HCT116 (cell line): ENCODE measurements around the gene BLOC1S6. TPM values are rescaled to one million over a fixed set of nuclear protein-coding genes. Genes with fewer than 3 reads are reported as not detected.

Experiments
- ATAC-seq: fragments of 200-7000 bp; cut with Tn5 transposase; 2 replicates; pipeline ENCODE4 v1.9.1; 2020; ENCODE audit warnings: mild to moderate bottlenecking, moderate library complexity
- BruUV-seq: library from RNA; stranded (reverse); fragments of 400-500 nt; replicated peaks from 2 replicates; lab custom pipeline; 2021; lab: Mats Ljungman, UMichigan
- CTCF ChIA-PET: fragments of 300-600 bp; sonication (Branson Sonifier 250); formaldehyde crosslinking; loops from one replicate; lab custom pipeline; 2021; ENCODE audit warnings: antibody characterized with exemption; lab: Charles Lee
- POLR2A ChIA-PET: fragments of 300-600, 350-600 bp; sonication (Branson Sonifier 250); formaldehyde crosslinking; loops from one replicate; lab custom pipeline; 2021; ENCODE audit warnings: antibody characterized with exemption; lab: Charles Lee
- RAD21 ChIA-PET, 2 experiments: fragments of 300-600 bp; sonication (Branson Sonifier 250); formaldehyde crosslinking; loops; one replicate each; lab custom pipeline; 2023; ENCODE audit warnings: low total read pairs in 2 of 2; ENCODE audit not compliant: uncharacterized antibody in 2 of 2, unreplicated experiment in 2 of 2, low non-redundant PET in 1 of 2; lab: Charles Lee
- DNase-seq: peaks from one replicate; pipeline ENCODE4 v3.0.0-alpha.2; 2010; ENCODE audit warnings: low read depth, low spot score
- H2AFZ ChIP-seq: fragments of 200-600 bp; shearing (Covaris generic), sonication (generic); 2 replicates; pipeline ENCODE4 v1.6.1; 2017; ENCODE audit warnings: low read depth, mixed run types, mixed read lengths, antibody characterized with exemption, low read length; ENCODE audit not compliant: poor library complexity, severe bottlenecking
- H3K27ac ChIP-seq: 2 replicates; pipeline ENCODE4 v1.5.1; 2012; ENCODE audit warnings: low read depth, low read length
- H3K27me3 ChIP-seq: fragments of 200-600 bp; sonication (generic); 2 replicates; pipeline ENCODE4 v1.6.1; 2016; ENCODE audit warnings: mixed run types, low read length, mixed read lengths; ENCODE audit not compliant: insufficient read depth
- H3K36me3 ChIP-seq, 2 experiments: fragments of 200-500 bp in 1 of 2; fragments of 200-600 bp in 1 of 2; sonication (Bioruptor generic) in 1 of 2; sonication (generic) in 1 of 2; 2 replicates each; pipeline versions ENCODE4 v1.5.1 to v1.6.1; 2014 to 2016; ENCODE audit warnings: low read length in 2 of 2, inconsistent platforms in 1 of 2, mixed read lengths in 1 of 2, mixed run types in 1 of 2; ENCODE audit not compliant: insufficient read depth in 2 of 2, control insufficient read depth in 1 of 2
- H3K4me1 ChIP-seq, 2 experiments: fragments of 200-600 bp in 1 of 2; sonication (generic) in 1 of 2; 2 replicates each; pipeline versions ENCODE4 v1.5.1 to v1.6.1; 2012 to 2017; ENCODE audit warnings: low read length in 2 of 2, inconsistent platforms in 1 of 2, mild to moderate bottlenecking in 1 of 2, mixed read lengths in 1 of 2, mixed run types in 1 of 2, moderate library complexity in 1 of 2; ENCODE audit not compliant: insufficient read depth in 2 of 2, control insufficient read depth in 1 of 2
- H3K4me2 ChIP-seq: fragments of 200-600 bp; sonication (generic); 2 replicates; pipeline ENCODE4 v1.6.1; 2017; ENCODE audit warnings: mixed run types, low read length, mixed read lengths
- H3K4me3 ChIP-seq, 2 experiments: fragments of 200-600 bp in 1 of 2; sonication (generic) in 1 of 2; replicated peaks in 1 of 2; 2 replicates each; pipeline ENCODE4 v1.5.1; 2011 to 2016; ENCODE audit warnings: low read length in 2 of 2, control low read depth in 1 of 2, low read depth in 1 of 2, mild to moderate bottlenecking in 1 of 2, mixed read lengths in 1 of 2, mixed run types in 1 of 2
- H3K79me2 ChIP-seq: fragments of 200-600 bp; sonication (generic); 2 replicates; pipeline ENCODE4 v1.6.1; 2017; ENCODE audit warnings: mild to moderate bottlenecking, mixed run types, low read length, moderate library complexity, mixed read lengths; ENCODE audit not compliant: insufficient read depth
- H3K9ac ChIP-seq: fragments of 200-600 bp; sonication (generic); 2 replicates; pipeline ENCODE4 v1.6.1; 2016; ENCODE audit warnings: low read length, mixed read lengths
- H3K9me2 ChIP-seq: fragments of 200-600 bp; sonication (generic), shearing (Covaris generic); 2 replicates; pipeline ENCODE4 v1.6.1; 2017; ENCODE audit warnings: mixed run types, mild to moderate bottlenecking, moderate library complexity; ENCODE audit not compliant: insufficient read depth
- H3K9me3 ChIP-seq, 2 experiments: fragments of 200-500 bp in 1 of 2; fragments of 200-600 bp in 1 of 2; sonication (Bioruptor generic) in 1 of 2; sonication (generic) in 1 of 2; 2 replicates each; pipeline ENCODE4 v1.6.1; 2014 to 2017; ENCODE audit warnings: low read length in 2 of 2, mixed read lengths in 2 of 2, inconsistent platforms in 1 of 2, low read depth in 1 of 2, mild to moderate bottlenecking in 1 of 2, mixed run types in 1 of 2, moderate library complexity in 1 of 2; ENCODE audit not compliant: control insufficient read depth in 1 of 2, insufficient read depth in 1 of 2
- H4K20me1 ChIP-seq: fragments of 200-600 bp; sonication (generic), shearing (Covaris generic); 2 replicates; pipeline ENCODE4 v1.6.1; 2017; ENCODE audit warnings: mixed run types, mild to moderate bottlenecking, moderate library complexity; ENCODE audit not compliant: insufficient read depth
- CBX3 ChIP-seq: IDR thresholded peaks from 2 replicates; pipeline ENCODE4 v1.6.1; 2012; ENCODE audit warnings: low read depth
- CEBPB ChIP-seq: IDR thresholded peaks from 2 replicates; pipeline ENCODE4 v1.6.1; 2012; ENCODE audit warnings: low read depth
- EGR1 ChIP-seq: IDR thresholded peaks from 2 replicates; pipeline ENCODE4 v1.6.1; 2012; ENCODE audit warnings: low read depth
- EZH2 ChIP-seq: fragments of 200-600 bp; sonication (generic); IDR thresholded peaks from 2 replicates; pipeline ENCODE4 v1.6.1; 2017; ENCODE audit warnings: antibody characterized with exemption, mixed run types
- EZH2phosphoT487 ChIP-seq: fragments of 200-600 bp; IDR thresholded peaks from 2 replicates; pipeline ENCODE4 v1.6.1; 2018; ENCODE audit warnings: antibody characterized with exemption, borderline replicate concordance
- POLR2A ChIP-seq: IDR thresholded peaks from 2 replicates; pipeline ENCODE4 v1.7.0; 2011; ENCODE audit warnings: borderline replicate concordance; ENCODE audit not compliant: insufficient read depth, insufficient read length; ENCODE audit errors: extremely low read depth
- POLR2AphosphoS5 ChIP-seq: IDR thresholded peaks from 2 replicates; pipeline ENCODE4 v1.6.1; 2011; ENCODE audit warnings: mild to moderate bottlenecking, low read depth, low read length, moderate library complexity
- SP1 ChIP-seq: IDR thresholded peaks from 2 replicates; pipeline ENCODE4 v1.6.1; 2012; ENCODE audit warnings: low read depth
- TCF7L2 ChIP-seq: IDR thresholded peaks from 2 replicates; pipeline ENCODE4 v1.7.0; 2011; ENCODE audit warnings: borderline replicate concordance, inconsistent platforms; ENCODE audit not compliant: insufficient read depth, insufficient read length; ENCODE audit errors: extremely low read depth
- YY1 ChIP-seq: IDR thresholded peaks from 2 replicates; pipeline ENCODE4 v1.6.1; 2011; ENCODE audit warnings: low read length, low read depth, moderate library complexity, mild to moderate bottlenecking; ENCODE audit not compliant: insufficient replicate concordance; ENCODE audit errors: extremely low read depth
- ZFX ChIP-seq: fragments of 450-650 bp; IDR thresholded peaks from 2 replicates; pipeline ENCODE4 v1.6.1; 2017
- intact Hi-C: fragments of 100-400 bp; cut with micrococcal nuclease; formaldehyde crosslinking; loops from 2 replicates; pipeline ENCODE4 v1.10.0; 2022
- total RNA-seq: library from RNA; stranded (reverse); gene quantifications from one replicate; pipeline ENCODE4 v1.2.1, GENCODE V29; 2021; ENCODE audit not compliant: unreplicated experiment
- TF ChIP-seq, protein P1 (sequence below): IDR thresholded peaks from 2 replicates; pipeline ENCODE4 v1.6.1; 2012
- TF ChIP-seq, protein P2 (sequence below): IDR thresholded peaks from 2 replicates; pipeline ENCODE4 v1.6.1; 2012

Gene BLOC1S6
- total RNA-seq, 1 experiment from 2014 or later: 40.7 TPM

DNA sequence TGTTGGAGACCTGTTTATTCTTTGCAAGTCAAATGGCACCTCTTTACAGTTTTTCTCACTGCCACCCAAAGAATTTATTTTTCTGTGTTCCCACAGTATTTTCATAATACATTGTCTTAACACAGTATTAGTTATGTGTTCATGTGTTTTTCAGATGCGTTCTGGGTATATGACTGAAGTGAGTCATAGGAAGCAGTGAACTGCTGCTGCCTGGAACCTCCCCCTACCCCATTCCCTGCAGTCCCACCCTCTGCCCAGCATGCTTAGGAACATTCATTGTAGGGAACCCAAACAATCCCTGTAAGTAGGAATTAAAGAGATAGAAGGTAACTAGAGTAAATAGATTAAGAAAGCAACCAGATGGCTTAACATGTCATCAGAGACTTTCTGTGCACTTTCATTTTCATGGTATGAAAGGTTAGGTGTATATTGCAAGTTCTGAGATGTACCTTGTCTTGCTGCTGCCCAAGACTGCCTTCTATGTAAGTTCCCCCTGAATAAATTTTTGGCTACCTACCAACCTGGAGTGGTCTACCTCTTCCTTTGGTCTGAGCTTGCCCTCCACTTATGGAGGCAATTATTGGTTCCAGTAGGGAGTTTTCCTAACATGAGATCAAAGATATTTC, 25.7 kb downstream of the BLOC1S6 start (continued):
- TF ChIP-seq CBX3 (no peak), YY1 (no peak), POLR2AphosphoS5 (no peak), EGR1 (no peak), TCF7L2 (no peak), POLR2A (no peak), ZFX (no peak), SP1 (no peak), EZH2 (no peak)
- TF ChIP-seq, protein P1, sequence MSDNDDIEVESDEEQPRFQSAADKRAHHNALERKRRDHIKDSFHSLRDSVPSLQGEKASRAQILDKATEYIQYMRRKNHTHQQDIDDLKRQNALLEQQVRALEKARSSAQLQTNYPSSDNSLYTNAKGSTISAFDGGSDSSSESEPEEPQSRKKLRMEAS: no peak
- TF ChIP-seq, all 23 proteins: peak for 0

- H3K79me2 ChIP-seq: no peaks in the 10 kb centered on the region
- no peaks in the 10 kb centered on the region for H3K36me3 ChIP-seq
- no peaks in the 10 kb centered on the region for H4K20me1 ChIP-seq
- ChIA-PET RAD21 (no interaction called here), POLR2A (no interaction called here), CTCF (no interaction called here)
- H3K4me3 ChIP-seq: no peak overlapping the region
- H3K9me2 ChIP-seq: no peaks in the 10 kb centered on the region
- H2AFZ ChIP-seq: no peak overlapping the region
- TF ChIP-seq CEBPB (no peak), EGR1 (no peak), POLR2A (no peak), YY1 (no peak), EZH2phosphoT487 (no peak)
- TF ChIP-seq, protein P2, sequence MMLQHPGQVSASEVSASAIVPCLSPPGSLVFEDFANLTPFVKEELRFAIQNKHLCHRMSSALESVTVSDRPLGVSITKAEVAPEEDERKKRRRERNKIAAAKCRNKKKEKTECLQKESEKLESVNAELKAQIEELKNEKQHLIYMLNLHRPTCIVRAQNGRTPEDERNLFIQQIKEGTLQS: no peak
- TF ChIP-seq, protein P1: no peak
- BruUV-seq: no TSS peak
- H3K27ac ChIP-seq: no peak overlapping the region
- no peak overlapping the region for H3K9ac ChIP-seq
- H3K9me3 ChIP-seq: no peaks in the 10 kb centered on the region
- H3K4me1 ChIP-seq: peaks cover 0 to 5% of the 10 kb centered on the region in 2 experiments; a peak in 1 of 4 replicates
- intact Hi-C loops: loop anchor here (10.0 kb wide), 2 partner anchors 412 to 452 kb away; no protein-coding TSS in a partner anchor
- ATAC-seq (no peak), DNase-seq (no peak)
- H3K27me3 ChIP-seq: no peaks in the 10 kb centered on the region
- H3K4me2 ChIP-seq: no peak overlapping the region
Measured at GRCh38 chr15:45616901-45617323, 29.7 kb downstream of the BLOC1S6 start.
